Stimulated activated CD8-positive, alpha-beta memory T cell treated with anti-CD3 and anti-CD28 coated beads, Interleukin-4, amount 100 ng/mL, for 4 hours (primary cell): ENCODE data around the gene PARP9.

ENCODE experiments used
- DNase-seq, 2 donors: peaks; one replicate each; pipeline ENCODE4 v3.0.0-alpha.2; 2020; ENCODE audit warnings: low read depth in 2 of 2, low spot score in 1 of 2

The PARP9 gene

GRCh38 chr3:122564155-122564912 lies at the start of gene PARP9, which contains the start of gene DTX3L:
Gene PARP9 (minus strand): TSS chr3:122564300. CDS start chr3:122559620, 4,680 bp downstream.
Gene DTX3L (plus strand): TSS chr3:122564338. CDS start chr3:122564427, 89 bp downstream.
- peak; percentile 71 to 84 for DNase-seq

- no peak for DNase-seq
These were observed 48.6 kb upstream of the PARP9 start for GRCh38 chr3:122612696-122613095.

DNA sequence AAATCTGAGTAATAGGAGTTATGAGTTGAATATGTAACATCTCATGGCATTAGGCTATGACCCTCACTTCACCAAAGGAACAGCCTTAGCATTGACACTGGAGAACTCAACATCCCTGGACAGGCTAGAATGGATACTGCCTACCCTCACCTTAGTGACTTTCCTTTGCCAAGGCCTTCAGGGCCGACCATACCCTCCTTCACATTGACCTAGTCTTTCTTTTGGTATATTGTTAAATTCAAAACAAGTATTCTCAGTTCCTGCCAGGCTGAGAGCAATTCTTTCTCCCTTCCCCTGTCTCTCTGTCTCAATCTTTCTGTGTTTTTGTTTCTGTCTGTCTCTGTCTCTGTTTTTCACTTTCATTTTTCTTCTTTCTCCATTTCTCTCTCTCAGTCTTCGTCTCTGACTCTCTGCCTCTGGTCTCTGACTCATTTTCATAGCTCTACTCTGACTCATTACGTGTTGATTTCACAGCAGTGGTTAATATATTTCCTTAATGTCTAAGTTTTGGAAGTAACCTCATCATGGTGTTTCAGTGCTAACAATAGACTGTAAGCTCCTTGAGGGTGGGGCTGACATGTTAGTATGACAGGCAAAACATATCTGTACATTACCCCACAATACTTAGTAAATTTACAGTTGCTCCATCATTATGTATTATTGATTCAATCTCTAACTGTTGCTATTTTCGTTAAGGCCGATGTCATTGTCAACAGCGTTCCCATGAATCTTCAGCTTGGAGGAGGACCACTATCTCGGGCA lies 45.9 kb upstream of the PARP9 start:
- no peak for DNase-seq

GRCh38 chr3:122608916-122609315 lies 44.8 kb upstream of the PARP9 start:
- no peak for DNase-seq

DNA sequence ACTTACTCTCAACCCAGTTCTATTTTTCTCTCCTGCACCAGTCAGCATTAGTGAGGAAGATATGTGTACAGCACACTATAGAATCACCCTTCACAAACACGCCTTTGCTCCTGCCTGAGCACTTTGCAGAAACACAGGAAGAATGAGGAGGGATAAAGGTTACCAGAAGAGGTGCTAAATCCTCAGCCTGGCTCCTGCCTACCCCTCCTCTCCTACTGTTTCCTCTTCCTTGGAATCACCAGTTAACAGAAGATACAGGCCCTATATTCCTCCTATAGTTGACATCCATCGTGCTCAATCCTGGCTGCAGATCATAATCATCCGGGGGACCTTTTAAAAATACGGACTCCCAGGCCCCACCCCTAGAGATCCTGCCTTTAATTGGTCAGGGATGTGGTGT lies 42.2 kb upstream of the PARP9 start:
- no peak for DNase-seq

DNA sequence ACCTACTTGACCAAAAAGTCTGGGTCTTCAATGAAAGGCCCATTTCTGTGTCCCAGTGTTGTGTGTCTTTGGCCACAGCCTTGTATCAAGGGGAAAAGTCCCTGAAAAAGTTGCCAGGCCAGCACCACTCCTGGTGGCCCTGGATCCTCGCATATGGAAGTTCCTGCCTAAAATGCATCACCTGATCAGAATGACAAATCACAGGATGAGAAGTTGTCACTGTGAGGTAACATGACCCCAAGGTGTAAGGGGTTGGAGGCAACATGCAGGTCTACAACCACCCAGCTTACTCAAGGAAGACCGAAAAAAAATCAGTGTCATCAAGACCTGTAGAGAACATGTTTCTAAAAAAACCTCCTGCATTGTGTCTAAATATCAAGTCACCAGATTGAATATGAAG lies 39.0 kb upstream of the PARP9 start:
- no peak for DNase-seq

DNA sequence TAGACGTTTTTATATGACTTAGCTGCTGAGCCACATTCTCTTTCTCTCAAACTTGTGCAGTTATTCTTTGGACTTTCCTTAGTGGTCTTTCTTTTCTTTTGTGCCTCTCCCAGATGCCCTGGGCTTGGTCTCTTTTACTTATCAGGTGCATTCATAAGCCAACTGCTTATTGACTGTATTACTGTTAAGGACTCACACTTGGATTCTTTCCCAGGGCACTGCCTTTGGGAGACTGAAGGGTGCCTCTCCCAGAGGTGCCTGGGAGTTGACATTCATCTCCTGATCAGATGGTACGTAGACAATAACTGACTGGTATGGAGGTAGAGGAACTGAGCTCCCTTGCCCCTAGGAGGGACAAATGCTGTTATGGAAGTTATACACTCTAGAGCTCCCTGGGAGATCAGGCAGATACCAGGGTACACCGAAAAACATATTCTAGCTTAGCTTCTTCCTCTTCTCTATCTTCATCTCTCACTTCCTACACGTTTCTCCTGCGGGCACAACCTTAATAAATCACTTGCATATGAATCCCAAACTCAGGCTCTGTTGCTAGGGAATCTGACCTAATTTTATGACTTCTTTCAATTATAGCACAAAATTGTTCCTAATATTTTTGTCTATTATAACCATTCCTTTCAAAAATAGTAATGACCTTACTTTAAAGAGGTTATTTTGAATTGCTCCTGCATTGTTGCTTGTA lies 38.1 kb upstream of the PARP9 start:
- DNase-seq, result no peak

GRCh38 chr3:122598556-122598955 lies 34.5 kb upstream of the PARP9 start:
- DNase-seq, result no peak

- DNase-seq, result no peak
These were observed 34.1 kb upstream of the PARP9 start for GRCh38 chr3:122598151-122598550.

DNA sequence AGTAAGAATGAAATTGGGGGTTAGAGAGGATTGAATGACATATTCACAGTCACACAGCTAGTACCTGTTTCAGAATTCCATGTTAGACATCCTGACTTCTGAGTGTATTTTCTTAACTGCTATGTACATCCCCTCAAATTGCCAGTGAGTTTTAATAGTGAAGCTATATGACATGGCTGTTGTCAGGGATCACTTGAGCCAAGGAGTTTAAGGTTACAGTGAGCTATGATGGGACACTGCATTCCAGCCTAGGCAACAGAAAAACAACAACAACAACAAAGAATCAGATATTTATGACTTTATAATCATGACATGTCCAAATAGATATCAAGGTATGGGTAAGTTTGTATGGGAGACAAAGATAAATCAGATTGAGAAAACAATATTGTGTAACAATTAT lies 29.9 kb upstream of the PARP9 start:
- DNase-seq, result no peak

DNA sequence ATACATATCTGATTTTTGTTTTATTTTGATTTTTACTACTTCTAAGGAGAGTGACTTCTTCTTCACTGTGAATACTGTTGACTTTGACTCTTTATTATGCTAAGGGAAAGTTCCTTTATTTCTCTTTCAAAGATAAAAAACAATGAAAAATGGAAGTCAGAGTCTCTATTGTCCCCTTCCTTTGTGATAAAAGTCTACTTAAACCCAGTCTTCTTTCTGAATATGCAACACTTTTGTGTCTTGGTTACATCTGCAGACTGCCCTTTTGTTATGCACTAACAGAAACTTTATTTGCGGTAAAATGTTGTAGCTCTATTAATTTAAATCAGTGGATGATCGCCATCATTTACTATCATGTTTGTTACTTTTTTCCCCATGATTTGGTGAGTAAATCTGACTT lies 26.5 kb upstream of the PARP9 start:
- no peak for DNase-seq

GRCh38 chr3:122589297-122589696 lies 25.2 kb upstream of the PARP9 start:
- DNase-seq, result no peak

- no peak for DNase-seq
These were observed 23.5 kb upstream of the PARP9 start for GRCh38 chr3:122587572-122587971.

DNA sequence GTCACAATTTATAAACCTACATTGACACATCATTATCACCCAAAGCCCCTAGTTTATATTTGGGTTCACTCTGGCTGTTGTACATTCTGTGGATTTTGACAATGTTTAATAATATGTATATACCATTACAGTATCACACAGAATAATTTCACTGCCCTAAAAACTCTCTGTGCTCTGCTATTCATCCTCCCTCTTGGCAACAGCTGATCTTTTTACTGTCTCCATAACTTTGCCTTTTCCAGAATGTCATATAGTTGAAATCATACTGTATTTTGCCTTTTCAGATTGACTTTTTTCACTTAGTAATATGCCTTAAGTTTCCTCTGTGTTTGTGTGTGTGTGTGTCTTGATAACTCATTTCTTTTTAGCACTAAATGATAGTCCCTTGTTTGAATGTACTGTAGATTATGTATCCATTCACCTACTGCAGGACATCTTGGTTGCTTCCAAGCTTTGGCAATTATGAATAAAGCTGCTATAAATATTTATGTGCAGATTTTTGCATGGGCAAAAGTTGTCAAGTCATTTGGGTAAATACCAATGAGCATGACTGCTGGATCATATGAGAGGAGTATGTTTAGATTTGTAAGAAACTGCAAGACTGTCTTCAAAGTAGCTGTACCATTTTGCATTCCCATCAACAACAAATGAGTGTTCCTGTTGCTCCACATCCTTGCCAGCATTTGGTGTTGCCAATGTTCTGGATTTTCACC lies 22.8 kb upstream of the PARP9 start:
- DNase-seq, result no peak

GRCh38 chr3:122586098-122586497 lies 22.0 kb upstream of the PARP9 start:
- DNase-seq, result no peak

DNA sequence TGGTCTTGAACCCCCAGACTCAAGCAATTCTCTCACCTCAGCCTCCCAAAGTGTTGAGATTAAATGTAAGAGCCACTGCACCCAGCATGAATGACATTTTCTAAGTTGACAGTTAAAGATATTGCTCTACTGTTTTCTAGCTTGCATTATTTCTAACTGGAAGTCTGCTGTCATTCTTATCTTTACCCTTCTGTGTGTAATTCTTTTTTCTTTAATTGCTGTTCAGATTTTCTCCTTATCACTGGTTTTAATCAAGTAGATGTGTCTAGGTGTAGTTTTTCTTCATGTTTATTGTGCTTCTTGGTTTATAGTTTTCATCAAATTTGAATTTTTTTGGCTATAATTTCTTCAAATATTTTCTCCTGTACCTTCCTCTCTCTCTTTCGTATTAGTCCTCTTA lies 18.3 kb upstream of the PARP9 start:
- DNase-seq, result no peak

DNA sequence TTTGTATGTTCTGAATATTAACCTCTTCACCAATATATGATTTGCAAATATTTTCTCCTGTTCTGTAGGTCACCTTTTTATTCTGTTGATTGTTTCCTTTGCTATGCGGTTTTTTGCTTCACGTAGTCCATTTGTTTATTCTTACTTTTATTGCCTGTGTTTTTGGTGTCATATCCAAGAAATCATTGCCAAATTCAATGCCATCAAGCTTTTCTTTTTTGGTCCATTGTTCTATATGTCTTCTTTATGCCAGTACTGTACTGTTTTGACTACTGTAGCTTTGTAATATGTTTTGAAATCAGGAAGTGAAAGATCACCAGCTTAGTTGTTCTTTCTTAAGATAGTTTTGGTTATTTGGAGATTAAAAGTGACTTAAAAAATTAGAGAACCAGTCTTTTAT lies 17.5 kb upstream of the PARP9 start:
- no peak for DNase-seq

DNA sequence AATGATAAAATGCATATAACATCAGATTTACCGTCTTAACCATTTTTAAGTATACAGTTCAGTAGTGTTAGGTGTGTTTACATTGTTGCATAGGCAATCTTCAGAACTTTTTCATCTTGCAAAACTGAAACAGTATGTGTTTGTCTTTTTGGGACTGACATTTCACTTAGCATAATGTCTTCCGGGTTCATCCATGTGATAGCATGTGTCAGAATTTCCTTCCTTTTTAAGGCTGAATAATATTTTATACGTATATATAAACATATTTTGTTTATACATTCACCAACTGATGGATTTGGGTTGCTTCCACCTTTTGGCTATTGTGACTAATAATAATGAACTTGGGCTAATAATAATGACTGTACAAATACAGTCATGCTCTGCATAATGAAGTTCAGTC lies 16.4 kb upstream of the PARP9 start:
- no peak for DNase-seq

GRCh38 chr3:122578069-122578740 lies 14.1 kb upstream of the PARP9 start:
- DNase-seq, result no peak

GRCh38 chr3:122577409-122578031 lies 13.4 kb upstream of the PARP9 start, which contains the start of gene PARP15:
Gene PARP15 (plus strand): TSS chr3:122577650. CDS start chr3:122577668, 18 bp downstream.
- no peak for DNase-seq
